ENCODE measurements around the gene TGFB2. TPM values are rescaled to one million over a fixed set of nuclear protein-coding genes. Genes with fewer than 3 reads are reported as not detected.

The TGFB2 gene
- total RNA-seq, 1 donor: 13.4 TPM

GRCh38 chr1:218361298-218362065, 16.3 kb downstream of the TGFB2 start:
- DNase-seq (ENCODE audit: insufficient read length, low spot score, missing footprints): no peak
- Histone ChIP-seq H3K27me3 (ENCODE audit: insufficient read depth, low read length) (no peaks in the 10 kb centered on the region), H4K20me1 (ENCODE audit: insufficient read depth, low read length) (no peaks in the 10 kb centered on the region), H3K79me2 (ENCODE audit: insufficient read depth, low read length) (peaks cover 63% of the 10 kb centered on the region), H2AFZ (ENCODE audit: low read length) (no peak overlapping the region), H3K9me3 (ENCODE audit: low read depth, low read length) (no peaks in the 10 kb centered on the region), H3K4me2 (ENCODE audit: insufficient read depth, low read length) (no peak overlapping the region), H3K4me3 (ENCODE audit: insufficient read depth, low read length) (no peak overlapping the region), H3K4me1 (ENCODE audit: insufficient read depth, low read length) (peaks cover 30% of the 10 kb centered on the region), H3K36me3 (ENCODE audit: insufficient read depth, low read length) (peaks cover 6% of the 10 kb centered on the region), H3K27ac (ENCODE audit: low read depth, low read length) (no peak overlapping the region)
- TF ChIP-seq CTCF (IDR thresholded peaks at IDR 0.05; ENCODE audit: extremely low read depth, low read depth, low read length): peak; percentile 81

GRCh38 chr1:218362418-218363076, 17.4 kb downstream of the TGFB2 start:
- Histone ChIP-seq H4K20me1 (ENCODE audit: insufficient read depth, low read length) (no peaks in the 10 kb centered on the region), H3K9me3 (ENCODE audit: low read depth, low read length) (no peaks in the 10 kb centered on the region), H3K36me3 (ENCODE audit: insufficient read depth, low read length) (peaks cover 12% of the 10 kb centered on the region), H3K27me3 (ENCODE audit: insufficient read depth, low read length) (no peaks in the 10 kb centered on the region), H2AFZ (ENCODE audit: low read length) (no peak overlapping the region), H3K4me2 (ENCODE audit: insufficient read depth, low read length) (no peak overlapping the region), H3K4me3 (ENCODE audit: insufficient read depth, low read length) (no peak overlapping the region), H3K4me1 (ENCODE audit: insufficient read depth, low read length) (peaks cover 26% of the 10 kb centered on the region), H3K27ac (ENCODE audit: low read depth, low read length) (no peak overlapping the region), H3K79me2 (ENCODE audit: insufficient read depth, low read length) (peaks cover 60% of the 10 kb centered on the region)
- no peak for TF ChIP-seq CTCF (IDR thresholded peaks at IDR 0.05; ENCODE audit: extremely low read depth, low read depth, low read length)
- no peak for DNase-seq (ENCODE audit: insufficient read length, low spot score, missing footprints)

GRCh38 chr1:218363141-218363540, 18.0 kb downstream of the TGFB2 start:
- H3K79me2 ChIP-seq (ENCODE audit: insufficient read depth, low read length): peaks cover 55% of the 10 kb centered on the region
- TF ChIP-seq CTCF (IDR thresholded peaks at IDR 0.05; ENCODE audit: extremely low read depth, low read depth, low read length): no peak
- no peak for DNase-seq (ENCODE audit: insufficient read length, low spot score, missing footprints)
- no peak overlapping the region for H3K4me3 ChIP-seq (ENCODE audit: insufficient read depth, low read length)
- H3K36me3 ChIP-seq (ENCODE audit: insufficient read depth, low read length): peaks cover 12% of the 10 kb centered on the region
- H3K4me1 ChIP-seq (ENCODE audit: insufficient read depth, low read length): peaks cover 22% of the 10 kb centered on the region
- no peaks in the 10 kb centered on the region for H3K27me3 ChIP-seq (ENCODE audit: insufficient read depth, low read length)
- H3K27ac ChIP-seq (ENCODE audit: low read depth, low read length): no peak overlapping the region
- H3K9me3 ChIP-seq (ENCODE audit: low read depth, low read length): no peaks in the 10 kb centered on the region
- no peak overlapping the region for H3K4me2 ChIP-seq (ENCODE audit: insufficient read depth, low read length)
- H4K20me1 ChIP-seq (ENCODE audit: insufficient read depth, low read length): no peaks in the 10 kb centered on the region
- H2AFZ ChIP-seq (ENCODE audit: low read length): no peak overlapping the region

- no peak for DNase-seq (ENCODE audit: insufficient read length, low spot score, missing footprints)
- no peak for TF ChIP-seq CTCF (IDR thresholded peaks at IDR 0.05; ENCODE audit: extremely low read depth, low read depth, low read length)
- no peaks in the 10 kb centered on the region for H4K20me1 ChIP-seq (ENCODE audit: insufficient read depth, low read length)
- H3K9me3 ChIP-seq (ENCODE audit: low read depth, low read length): no peaks in the 10 kb centered on the region
- H3K4me2 ChIP-seq (ENCODE audit: insufficient read depth, low read length): no peak overlapping the region
- H2AFZ ChIP-seq (ENCODE audit: low read length): no peak overlapping the region
- H3K27me3 ChIP-seq (ENCODE audit: insufficient read depth, low read length): no peaks in the 10 kb centered on the region
- peaks cover 23% of the 10 kb centered on the region for H3K4me1 ChIP-seq (ENCODE audit: insufficient read depth, low read length)
- peak overlapping the region; percentile 56 for H3K27ac ChIP-seq (ENCODE audit: low read depth, low read length)
- peaks cover 53% of the 10 kb centered on the region for H3K79me2 ChIP-seq (ENCODE audit: insufficient read depth, low read length)
- H3K36me3 ChIP-seq (ENCODE audit: insufficient read depth, low read length): peaks cover 9% of the 10 kb centered on the region
- H3K4me3 ChIP-seq (ENCODE audit: insufficient read depth, low read length): no peak overlapping the region
Observed at GRCh38 chr1:218364028-218364710, 19.0 kb downstream of the TGFB2 start.
